RKO (cell line): ENCODE measurements around the gene HYLS1.
"Not testable (repeated sequence)": the region's sequence is repeated elsewhere in the genome, so short reads cannot be mapped to it uniquely, and the experiment has no call there.

Source experiments
- DNase-seq: peaks from one replicate; pipeline ENCODE4 v3.0.0-alpha.2; 2016; ENCODE audit warnings: low spot score

Gene HYLS1

GRCh38 chr11:125903711-125904659 is 16.5 kb downstream of the HYLS1 start, which contains the start of gene DDX25:
DDX25 (plus strand) TSS chr11:125904508; CDS start chr11:125904518, 10 bp downstream.
- DNase-seq, result no peak

GRCh38 chr11:125904678-125905077 is 17.2 kb downstream of the HYLS1 start:
- DNase-seq, result no peak

DNA sequence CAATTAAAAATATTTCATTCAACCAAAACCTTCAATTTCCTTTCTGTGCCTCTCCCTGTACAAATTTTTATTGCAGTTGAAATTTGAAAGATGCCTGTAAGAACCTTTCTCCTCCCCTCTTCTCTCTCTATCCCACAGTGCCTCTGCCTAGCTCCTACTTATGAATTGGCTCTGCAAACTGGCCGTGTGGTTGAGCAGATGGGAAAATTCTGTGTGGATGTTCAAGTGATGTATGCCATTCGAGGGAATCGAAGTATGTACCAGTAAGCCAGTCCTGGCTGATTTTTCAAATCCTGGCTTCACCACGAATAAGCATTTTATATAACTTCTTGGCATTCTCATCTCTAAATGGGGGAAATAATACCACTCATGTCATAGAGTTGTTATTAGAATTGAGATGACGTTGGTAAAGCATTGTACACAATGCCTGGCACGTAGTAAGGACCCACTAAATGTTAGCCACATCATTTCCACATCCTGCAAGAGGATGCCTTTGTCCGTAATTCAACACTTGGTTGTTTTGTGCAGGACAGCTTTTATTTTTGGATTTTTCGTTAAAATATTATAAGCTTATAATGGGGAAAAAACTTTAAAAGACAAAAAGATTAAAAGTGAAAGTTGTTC is 22.9 kb downstream of the HYLS1 start:
- DNase-seq, result no peak

DNA sequence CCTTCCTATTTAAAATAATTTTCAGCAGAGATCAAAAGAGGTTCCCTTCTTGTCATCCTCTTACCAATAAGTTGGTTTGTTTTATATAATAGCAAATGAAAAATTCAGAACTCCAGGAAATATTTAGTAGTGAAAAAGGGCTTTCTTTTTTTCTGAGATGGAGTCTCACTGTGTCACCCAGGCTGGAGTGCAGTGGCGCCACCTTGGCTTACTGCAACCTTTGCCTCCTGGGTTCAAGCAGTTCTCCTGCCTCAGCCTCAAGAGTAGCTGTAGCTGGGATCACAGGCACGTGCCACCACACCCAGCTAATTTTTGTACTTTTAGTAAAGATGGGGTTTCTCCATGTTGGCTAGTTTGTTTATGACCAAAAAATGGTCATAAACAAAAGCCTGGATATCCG is 27.1 kb downstream of the HYLS1 start:
- DNase-seq, result not testable (repeated sequence)

DNA sequence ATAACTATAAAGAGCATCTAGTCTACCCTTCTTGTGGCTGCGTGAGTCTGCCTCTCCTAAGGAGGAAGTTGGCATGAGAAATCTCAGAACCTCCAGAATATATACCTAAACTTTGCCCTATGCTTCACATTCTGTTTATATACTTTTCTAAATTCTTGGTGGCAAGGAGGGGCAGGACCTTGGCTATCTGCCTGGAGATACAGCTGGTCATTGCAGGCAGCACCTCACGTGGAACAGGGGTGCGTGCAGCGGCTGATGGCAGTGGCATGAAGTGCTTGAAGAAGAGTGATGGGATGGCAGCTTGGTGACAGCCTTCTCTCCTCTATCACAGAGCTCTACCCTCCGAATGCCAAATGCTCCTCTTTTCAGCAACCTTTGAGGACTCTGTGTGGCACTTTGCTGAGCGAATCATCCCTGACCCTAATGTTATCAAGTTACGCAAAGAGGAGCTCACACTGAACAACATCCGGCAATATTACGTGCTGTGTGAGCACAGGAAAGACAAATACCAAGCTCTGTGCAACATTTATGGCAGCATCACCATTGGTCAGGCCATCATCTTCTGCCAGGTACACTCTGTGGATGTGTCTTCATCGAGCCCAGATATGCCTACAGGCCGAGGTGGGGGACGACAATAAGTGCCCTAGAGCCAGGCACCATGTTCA is 29.3 kb downstream of the HYLS1 start:
- DNase-seq, result no peak

GRCh38 chr11:125918140-125918840 is 30.8 kb downstream of the HYLS1 start:
- DNase-seq, result no peak

DNA sequence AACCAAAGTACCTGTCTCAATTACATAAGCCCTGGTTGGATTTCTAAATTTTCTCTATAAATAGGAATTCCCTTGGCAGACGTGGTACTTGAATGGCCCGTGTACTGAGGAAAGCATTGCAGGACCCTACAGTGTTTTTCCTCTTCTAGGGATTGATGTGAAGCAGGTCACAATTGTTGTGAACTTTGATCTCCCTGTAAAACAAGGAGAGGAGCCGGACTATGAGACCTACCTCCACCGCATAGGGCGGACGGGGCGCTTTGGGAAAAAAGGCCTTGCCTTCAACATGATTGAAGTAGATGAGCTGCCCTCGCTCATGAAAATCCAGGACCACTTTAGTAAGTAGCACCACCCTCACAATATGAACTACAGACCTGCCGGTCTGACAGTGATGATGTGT is 33.6 kb downstream of the HYLS1 start:
- no peak for DNase-seq

DNA sequence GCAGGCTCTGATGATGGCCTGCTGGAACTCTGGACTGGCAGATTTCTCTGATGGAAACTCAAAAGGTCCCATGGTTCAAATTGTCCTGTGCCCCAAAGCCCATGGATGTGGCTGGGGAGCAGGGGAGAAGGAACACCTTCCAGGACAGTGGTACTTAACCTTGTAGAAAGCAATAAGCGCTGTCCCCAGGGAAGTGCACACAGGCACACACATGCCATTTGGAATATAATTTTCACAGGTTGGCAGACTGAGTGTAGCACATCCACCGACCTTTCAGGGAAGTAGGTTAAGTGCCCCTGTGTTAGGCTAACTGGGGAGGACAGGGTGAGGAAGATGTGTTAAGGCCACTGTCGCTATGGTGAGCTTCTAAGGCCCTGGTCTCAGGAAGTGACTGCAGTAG is 34.7 kb downstream of the HYLS1 start:
- DNase-seq, result no peak

GRCh38 chr11:125923012-125923579 is 35.6 kb downstream of the HYLS1 start:
- peak; percentile 76 for DNase-seq

GRCh38 chr11:125923633-125924032 is 36.2 kb downstream of the HYLS1 start:
- no peak for DNase-seq

DNA sequence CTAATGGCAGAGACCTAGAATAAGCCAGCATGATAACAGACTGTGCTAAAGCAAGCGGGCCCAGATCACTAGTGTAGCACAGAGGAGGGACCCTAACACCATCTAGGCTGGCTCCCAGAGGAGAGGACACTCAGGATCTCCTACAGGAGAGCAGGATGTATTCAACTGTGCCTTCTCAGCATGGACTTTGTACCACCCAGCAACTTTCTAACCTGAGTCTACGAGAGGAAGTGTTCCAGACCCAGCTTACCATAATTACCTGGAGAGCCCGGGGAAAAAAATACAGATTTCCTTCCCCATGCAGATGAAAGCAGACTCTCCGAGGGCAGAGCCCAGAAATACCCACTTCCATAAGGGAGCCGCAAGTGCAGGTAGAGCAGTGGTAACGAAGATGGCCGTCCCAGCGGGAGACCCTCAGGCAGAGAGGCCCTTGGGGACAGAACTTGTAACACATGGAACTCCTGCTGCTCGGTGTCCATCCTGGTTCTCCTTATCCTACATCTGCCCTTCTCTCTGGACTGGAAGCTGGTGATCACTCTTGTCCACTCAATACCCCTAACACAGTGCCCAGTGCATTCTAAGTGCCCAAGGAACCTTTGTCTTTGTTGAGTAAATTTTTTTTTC is 37.0 kb downstream of the HYLS1 start:
- no peak for DNase-seq

- DNase-seq, result no peak
These were observed 37.8 kb downstream of the HYLS1 start for GRCh38 chr11:125925247-125925740.

- no peak for DNase-seq
These were observed 38.3 kb downstream of the HYLS1 start for GRCh38 chr11:125925804-125926203.

DNA sequence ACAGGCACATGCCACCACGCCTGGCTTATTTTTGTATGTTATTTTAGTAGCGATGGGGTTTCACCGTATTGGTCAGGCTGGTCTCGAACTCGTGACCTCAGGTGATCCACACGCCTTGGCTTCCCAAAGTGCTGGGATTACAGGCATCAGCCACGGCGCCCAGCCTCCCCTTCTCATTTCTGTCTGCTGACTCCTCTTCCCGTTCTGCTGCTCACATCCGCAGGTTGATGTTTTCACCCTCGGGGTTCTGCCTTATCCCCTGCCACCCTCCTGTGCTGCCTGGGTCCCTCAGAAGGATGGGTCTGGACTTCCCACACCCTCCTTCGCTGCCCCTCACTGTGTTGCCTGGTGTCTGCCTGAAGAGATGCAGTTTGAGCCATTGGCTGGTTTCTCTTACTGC is 39.2 kb downstream of the HYLS1 start:
- no peak for DNase-seq

GRCh38 chr11:125929445-125930075 is 42.1 kb downstream of the HYLS1 start:
- DNase-seq, result no peak

- DNase-seq, result no peak
These were observed 42.6 kb downstream of the HYLS1 start for GRCh38 chr11:125930076-125930450.

GRCh38 chr11:125931116-125931515 is 43.6 kb downstream of the HYLS1 start:
- DNase-seq, result no peak

GRCh38 chr11:125931668-125932067 is 44.2 kb downstream of the HYLS1 start:
- no peak for DNase-seq

- DNase-seq, result no peak
These were observed 44.8 kb downstream of the HYLS1 start for GRCh38 chr11:125932301-125932700.

DNA sequence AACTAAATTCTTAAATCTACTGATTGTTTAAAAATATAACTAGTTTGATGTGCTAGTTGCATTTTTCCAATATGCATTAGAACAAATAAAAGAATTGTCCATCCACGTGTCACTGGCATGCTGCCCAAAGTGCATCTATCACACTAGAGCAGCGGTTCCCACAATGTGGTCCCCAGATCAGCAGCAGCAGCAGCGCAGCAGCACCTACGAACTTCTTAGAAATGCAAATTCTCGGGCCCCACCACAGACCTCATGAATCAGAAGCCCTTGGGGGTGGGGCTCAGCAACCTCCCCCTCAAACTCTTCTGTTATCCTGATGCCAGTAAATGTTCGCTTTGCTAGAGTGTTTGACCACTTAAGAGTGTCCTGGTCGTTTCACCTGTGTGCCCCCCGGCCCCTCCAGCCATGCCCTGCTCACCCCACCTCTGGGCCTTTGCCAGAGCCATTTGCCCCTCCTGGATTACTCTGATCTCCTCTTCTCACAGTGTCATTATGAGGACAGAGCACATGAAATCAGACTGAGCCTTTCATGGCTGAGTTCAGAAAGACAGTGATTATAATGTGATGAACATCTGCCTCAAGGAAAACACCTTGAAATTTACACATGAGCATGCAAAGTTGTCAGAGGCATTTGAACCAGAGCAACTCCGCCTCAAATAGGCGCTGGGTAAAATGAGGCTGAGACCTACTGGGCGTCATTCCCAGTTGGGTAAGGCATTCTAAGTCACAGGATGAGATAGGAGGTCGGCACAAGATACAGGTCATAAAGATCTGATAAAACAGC is 45.8 kb downstream of the HYLS1 start:
- DNase-seq, result no peak
